Transverse colon (tissue), 4 donors: ENCODE data around the gene MRPL24. TPM values are rescaled to one million over a fixed set of nuclear protein-coding genes. Genes with fewer than 3 reads are reported as not detected.

Experiments used
- DNase-seq: peaks from one replicate; pipeline ENCODE4 v3.0.0-alpha.2; 2019
- H3K27ac ChIP-seq, 4 donors: fragments of 200-600 bp; sonication (generic); 2 replicates each; pipeline ENCODE4 v1.5.1; 2016 to 2018; ENCODE audit warnings: inconsistent platforms in 4 of 4
- H3K27me3 ChIP-seq: fragments of 200-600 bp; sonication (generic); 2 replicates; pipeline ENCODE4 v1.5.1; 2017; ENCODE audit warnings: inconsistent platforms
- H3K36me3 ChIP-seq, 4 donors: fragments of 200-600 bp; sonication (generic); 2 replicates each; pipeline ENCODE4 v1.5.1; 2017 to 2019; ENCODE audit warnings: inconsistent platforms in 4 of 4
- H3K4me1 ChIP-seq, 4 donors: fragments of 200-600 bp; sonication (generic); 2 replicates each; pipeline ENCODE4 v1.5.1; 2017 to 2020; ENCODE audit warnings: inconsistent platforms in 4 of 4
- H3K4me3 ChIP-seq, 4 donors: fragments of 200-600 bp; sonication (generic); 1 replicate in 1 of 4; 2 replicates in 3 of 4; pipeline versions ENCODE4 v1.5.1 to v1.6.1; 2017 to 2019; ENCODE audit warnings: inconsistent platforms in 4 of 4
- H3K9me3 ChIP-seq, 2 donors: fragments of 200-600 bp; sonication (generic); 2 replicates each; pipeline ENCODE4 v1.5.1; 2017 to 2019; ENCODE audit warnings: inconsistent platforms in 2 of 2
- EP300 ChIP-seq: sonication (generic); formaldehyde crosslinking; IDR thresholded peaks from one replicate; pipeline ENCODE4 v1.6.1; 2017; ENCODE audit warnings: antibody characterized with exemption, low read depth
- POLR2A ChIP-seq: fragments of 450-650 bp; IDR thresholded peaks from one replicate; pipeline ENCODE4 v1.6.1; 2016; ENCODE audit warnings: antibody characterized with exemption, mild to moderate bottlenecking, moderate library complexity
- POLR2AphosphoS5 ChIP-seq, 3 donors: sonication (generic); formaldehyde crosslinking; IDR thresholded peaks; one replicate each; pipeline ENCODE4 v1.6.1; 2016; ENCODE audit warnings: antibody characterized with exemption in 3 of 3
- WGBS, 2 donors: methylation state at CpG; one replicate each; pipeline ENCODE4 v1.1.5; 2018; ENCODE audit warnings: low coverage in 1 of 2; 5-methylcytosine and 5-hydroxymethylcytosine counted together
- in situ Hi-C, 4 donors: fragments of 200-750 bp; cut with MboI; loops; one replicate each; pipeline versions ENCODE4 v1.15.0 to v1.15.1; 2017; ENCODE audit warnings: low sequenced_read_pairs in 3 of 4, low pct_ligation_motif_present in 1 of 4, low pct_unique_long_range_greater_than_20kb in 1 of 4
- intact Hi-C: fragments of 100-400 bp; cut with DNase I; formaldehyde crosslinking; loops from one replicate; pipeline ENCODE4 v1.15.1; 2023; ENCODE audit warnings: low total_unique reads
- total RNA-seq, 4 donors: library from RNA; depleted of rRNA; stranded (reverse); fragments of >200 nt; gene quantifications; one replicate each; pipeline ENCODE4 v1.1.0, GENCODE V29; 2016
- TF ChIP-seq, protein P1 (sequence below), 5 experiments: fragments of 200-600 bp in 3 of 5; fragments of 450-650 bp in 2 of 5; sonication (generic) in 3 of 5; IDR thresholded peaks; 1 replicate in 2 of 5; 2 replicates in 3 of 5; pipeline ENCODE4 v1.5.1; 2016 to 2017; ENCODE audit warnings: antibody characterized with exemption in 5 of 5, inconsistent platforms in 3 of 5, mild to moderate bottlenecking in 2 of 5, moderate library complexity in 1 of 5

Gene MRPL24
- total RNA-seq, 4 donors from 2014 or later = 6.8 to 44.9 (median 37.1) TPM

- 35% methylated on average over 11 of the region's 11 CpGs; no CpG with 5 or more reads in 1 of the 2 donors for WGBS, 2 donors
- intact Hi-C loops (no loop called here), in situ Hi-C loops (loop anchor here in 1 of 4 donors (10.0 kb wide), 1 partner anchor 155 kb away; the partner anchor contains the start of gene NTRK1)
- peaks cover 26 to 47% (median 36%) of the 10 kb centered on the region in 4 donors for H3K4me1 ChIP-seq
- no peaks in the 10 kb centered on the region for H3K36me3 ChIP-seq
- no peak overlapping the region for H3K4me3 ChIP-seq
- DNase-seq = peak; percentile 63
- peaks cover 9% of the 10 kb centered on the region for H3K27me3 ChIP-seq
- H3K27ac ChIP-seq = peak overlapping the region in 3 of 4 donors; percentile 21 to 49 (median 30)
- no peak for TF ChIP-seq POLR2A
- TF ChIP-seq POLR2AphosphoS5 (IDR thresholded peaks at IDR 0.05) = peak in 1 of 3 donors; percentile 8
- no peaks in the 10 kb centered on the region for H3K9me3 ChIP-seq
These were observed 31.0 kb downstream of the MRPL24 start for GRCh38 chr1:156709757-156710489.

GRCh38 chr1:156709031-156709430 is 31.9 kb downstream of the MRPL24 start:
- H3K4me3 ChIP-seq = no peak overlapping the region
- H3K36me3 ChIP-seq = no peaks in the 10 kb centered on the region
- no peak for TF ChIP-seq EP300
- no peak for TF ChIP-seq POLR2A
- TF ChIP-seq, protein P1, sequence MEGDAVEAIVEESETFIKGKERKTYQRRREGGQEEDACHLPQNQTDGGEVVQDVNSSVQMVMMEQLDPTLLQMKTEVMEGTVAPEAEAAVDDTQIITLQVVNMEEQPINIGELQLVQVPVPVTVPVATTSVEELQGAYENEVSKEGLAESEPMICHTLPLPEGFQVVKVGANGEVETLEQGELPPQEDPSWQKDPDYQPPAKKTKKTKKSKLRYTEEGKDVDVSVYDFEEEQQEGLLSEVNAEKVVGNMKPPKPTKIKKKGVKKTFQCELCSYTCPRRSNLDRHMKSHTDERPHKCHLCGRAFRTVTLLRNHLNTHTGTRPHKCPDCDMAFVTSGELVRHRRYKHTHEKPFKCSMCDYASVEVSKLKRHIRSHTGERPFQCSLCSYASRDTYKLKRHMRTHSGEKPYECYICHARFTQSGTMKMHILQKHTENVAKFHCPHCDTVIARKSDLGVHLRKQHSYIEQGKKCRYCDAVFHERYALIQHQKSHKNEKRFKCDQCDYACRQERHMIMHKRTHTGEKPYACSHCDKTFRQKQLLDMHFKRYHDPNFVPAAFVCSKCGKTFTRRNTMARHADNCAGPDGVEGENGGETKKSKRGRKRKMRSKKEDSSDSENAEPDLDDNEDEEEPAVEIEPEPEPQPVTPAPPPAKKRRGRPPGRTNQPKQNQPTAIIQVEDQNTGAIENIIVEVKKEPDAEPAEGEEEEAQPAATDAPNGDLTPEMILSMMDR (IDR thresholded peaks at IDR 0.05) = no peak
- TF ChIP-seq POLR2AphosphoS5 (IDR thresholded peaks at IDR 0.05) = no peak
- peaks cover 31 to 56% (median 41%) of the 10 kb centered on the region in 4 donors for H3K4me1 ChIP-seq
- peak overlapping the region in 3 of 4 donors; percentile 17 to 49 (median 30) for H3K27ac ChIP-seq
- in situ Hi-C loops = loop anchor here in 1 of 4 donors (10.0 kb wide), 1 partner anchor 156 kb away; the partner anchor contains the start of gene NTRK1
- peaks cover 18% of the 10 kb centered on the region for H3K27me3 ChIP-seq
- no peak for DNase-seq
- no peaks in the 10 kb centered on the region for H3K9me3 ChIP-seq
- intact Hi-C loops = no loop called here
- 64% methylated on average over 4 of the region's 4 CpGs; no CpG with 5 or more reads in 1 of the 2 donors for WGBS, 2 donors

DNA sequence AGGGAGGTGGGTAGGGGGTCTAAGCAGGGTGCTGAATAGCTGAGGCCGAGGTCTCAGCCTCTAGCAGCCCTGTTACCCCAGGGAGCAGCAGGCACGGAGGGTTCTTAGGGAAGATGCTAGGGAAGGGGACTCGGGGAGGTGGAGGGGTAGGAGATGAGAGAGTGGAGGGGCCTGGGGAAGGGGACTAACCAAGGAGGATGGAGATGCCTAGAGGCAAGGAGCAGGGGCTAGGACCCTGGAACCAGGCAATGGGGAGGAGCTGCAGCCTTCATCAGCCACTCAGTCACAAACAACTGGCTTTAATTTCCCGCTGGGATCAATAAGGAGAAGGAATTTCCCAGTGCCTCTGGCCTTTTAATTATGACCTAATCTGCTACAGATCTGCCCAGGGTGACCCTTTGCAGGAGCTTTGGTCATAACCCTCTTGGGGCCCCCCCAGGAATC is 32.6 kb downstream of the MRPL24 start:
- Histone ChIP-seq H3K9me3 (no peaks in the 10 kb centered on the region), H3K4me3 (no peak overlapping the region), H3K27ac (peak overlapping the region in 3 of 4 donors; percentile 8 to 75 (median 29)), H3K4me1 (peaks cover 31 to 56% (median 41%) of the 10 kb centered on the region in 4 donors), H3K36me3 (no peaks in the 10 kb centered on the region), H3K27me3 (peaks cover 26% of the 10 kb centered on the region)
- DNase-seq = no peak
- intact Hi-C loops (no loop called here), in situ Hi-C loops (loop anchor here in 1 of 4 donors (10.0 kb wide), 1 partner anchor 157 kb away; the partner anchor contains the start of gene NTRK1)
- TF ChIP-seq, protein P1 (IDR thresholded peaks at IDR 0.05) = no peak
- TF ChIP-seq POLR2AphosphoS5 (IDR thresholded peaks at IDR 0.05) (no peak), POLR2A (no peak), EP300 (no peak)
- 57 to 59% methylated on average over 2 to 4 of the region's 4 CpGs for WGBS, 2 donors

GRCh38 chr1:156707417-156708217 is 33.3 kb downstream of the MRPL24 start:
- Histone ChIP-seq H3K27me3 (peaks cover 32% of the 10 kb centered on the region), H3K27ac (peak overlapping the region in 3 of 4 donors; percentile 67 to 75 (median 74)), H3K4me3 (no peak overlapping the region), H3K36me3 (no peaks in the 10 kb centered on the region), H3K9me3 (no peaks in the 10 kb centered on the region), H3K4me1 (peaks cover 31 to 56% (median 41%) of the 10 kb centered on the region in 4 donors)
- intact Hi-C loops = no loop called here
- TF ChIP-seq POLR2A = no peak
- DNase-seq = no peak
- in situ Hi-C loops = loop anchor here in 1 of 4 donors (10.0 kb wide), 1 partner anchor 157 kb away; the partner anchor contains the start of gene NTRK1
- 59% methylated on average over 8 of the region's 8 CpGs; no CpG with 5 or more reads in 1 of the 2 donors for WGBS, 2 donors
